DND-41 (cell line): ENCODE results near the gene AAGAB.

ENCODE experiments used
- ATAC-seq: fragments of 200-7000 bp; cut with Tn5 transposase; 3 replicates; pipeline ENCODE4 v1.9.1; 2021; ENCODE audit warnings: low read depth; ENCODE audit not compliant: insufficient read depth
- DNase-seq: peaks from one replicate; pipeline ENCODE4 v3.0.0-alpha.2; 2020
- H2AFZ ChIP-seq: 2 replicates; pipeline ENCODE4 v1.6.0; 2012; ENCODE audit warnings: low read depth, low read length
- H3K27ac ChIP-seq: 2 replicates; pipeline ENCODE4 v1.5.1; 2012; ENCODE audit warnings: low read length, inconsistent platforms
- H3K27me3 ChIP-seq: fragments of 200-600 bp; sonication (generic); 2 replicates; pipeline ENCODE4 v1.6.0; 2012; ENCODE audit warnings: low read length, mild to moderate bottlenecking, inconsistent platforms; ENCODE audit not compliant: insufficient read depth, poor library complexity
- H3K36me3 ChIP-seq: 2 replicates; pipeline ENCODE4 v1.5.1; 2012; ENCODE audit warnings: low read length, inconsistent platforms; ENCODE audit not compliant: insufficient read depth
- H3K4me1 ChIP-seq: 2 replicates; pipeline ENCODE4 v1.5.1; 2012; ENCODE audit warnings: mild to moderate bottlenecking, low read length; ENCODE audit not compliant: insufficient read depth
- H3K4me2 ChIP-seq: 2 replicates; pipeline ENCODE4 v1.6.0; 2012; ENCODE audit warnings: mild to moderate bottlenecking, moderate library complexity, low read length, inconsistent platforms; ENCODE audit not compliant: insufficient read depth
- H3K4me3 ChIP-seq, 2 experiments: fragments of 200-600 bp in 1 of 2; shearing (Covaris generic) in 1 of 2; 2 replicates each; pipeline ENCODE4 v1.5.1; 2012 to 2016; ENCODE audit warnings: inconsistent platforms in 2 of 2, low read length in 2 of 2, mild to moderate bottlenecking in 2 of 2, low read depth in 1 of 2, moderate library complexity in 1 of 2
- H3K79me2 ChIP-seq: 2 replicates; pipeline ENCODE4 v1.6.0; 2012; ENCODE audit warnings: low read length, inconsistent platforms; ENCODE audit not compliant: insufficient read depth
- H3K9ac ChIP-seq: 2 replicates; pipeline ENCODE4 v1.6.0; 2012; ENCODE audit warnings: low read depth, mild to moderate bottlenecking, inconsistent platforms, low read length, moderate library complexity
- H3K9me3 ChIP-seq: 2 replicates; pipeline ENCODE4 v1.5.1; 2012; ENCODE audit warnings: low read length, moderate library complexity, mild to moderate bottlenecking, inconsistent platforms; ENCODE audit not compliant: insufficient read depth, severe bottlenecking
- H4K20me1 ChIP-seq: 2 replicates; pipeline ENCODE4 v1.6.0; 2012; ENCODE audit warnings: low read length; ENCODE audit not compliant: insufficient read depth
- CTCF ChIP-seq: IDR thresholded peaks from 2 replicates; pipeline ENCODE4 v1.5.1; 2012; ENCODE audit warnings: borderline replicate concordance, low read length, moderate library complexity, mild to moderate bottlenecking; ENCODE audit not compliant: poor library complexity, severe bottlenecking; ENCODE audit errors: extremely low read depth
- EZH2 ChIP-seq: IDR thresholded peaks from 3 replicates; pipeline ENCODE4 v1.6.1; 2012; ENCODE audit warnings: borderline replicate concordance, low read depth, mild to moderate bottlenecking, moderate library complexity, low read length, inconsistent platforms; ENCODE audit not compliant: severe bottlenecking

Gene AAGAB

GRCh38 chr15:67232591-67232990 lies 21.9 kb downstream of the AAGAB start:
- Histone ChIP-seq H2AFZ (no peak overlapping the region), H3K4me2 (no peak overlapping the region), H3K9me3 (no peaks in the 10 kb centered on the region), H3K4me3 (no peak overlapping the region), H3K27ac (no peak overlapping the region), H4K20me1 (peaks cover 8% of the 10 kb centered on the region; the same call in 1 of the 2 replicates), H3K27me3 (no peaks in the 10 kb centered on the region), H3K36me3 (peaks cover 44% of the 10 kb centered on the region), H3K9ac (no peak overlapping the region), H3K79me2 (0 out of 2 replicates have a peak, but pooled peaks cover 2% of the 10 kb centered on the region), H3K4me1 (peaks cover 5% of the 10 kb centered on the region; the same call in 1 of the 2 replicates)
- no peak for TF ChIP-seq CTCF
- TF ChIP-seq EZH2, result no peak
- no peak for ATAC-seq
- DNase-seq, result no peak

- TF ChIP-seq EZH2 (no peak), CTCF (no peak)
- no peak for DNase-seq
- Histone ChIP-seq H3K27ac (no peak overlapping the region), H3K4me3 (no peak overlapping the region), H3K79me2 (no peaks in the 10 kb centered on the region), H3K4me2 (no peak overlapping the region), H3K36me3 (peaks cover 46% of the 10 kb centered on the region), H3K4me1 (peaks cover 5% of the 10 kb centered on the region; the same call in 1 of the 2 replicates), H2AFZ (no peak overlapping the region), H4K20me1 (no peaks in the 10 kb centered on the region), H3K9ac (no peak overlapping the region), H3K9me3 (no peaks in the 10 kb centered on the region), H3K27me3 (no peaks in the 10 kb centered on the region)
- ATAC-seq, result no peak
Measured at GRCh38 chr15:67230504-67230903, 24.0 kb downstream of the AAGAB start.

DNA sequence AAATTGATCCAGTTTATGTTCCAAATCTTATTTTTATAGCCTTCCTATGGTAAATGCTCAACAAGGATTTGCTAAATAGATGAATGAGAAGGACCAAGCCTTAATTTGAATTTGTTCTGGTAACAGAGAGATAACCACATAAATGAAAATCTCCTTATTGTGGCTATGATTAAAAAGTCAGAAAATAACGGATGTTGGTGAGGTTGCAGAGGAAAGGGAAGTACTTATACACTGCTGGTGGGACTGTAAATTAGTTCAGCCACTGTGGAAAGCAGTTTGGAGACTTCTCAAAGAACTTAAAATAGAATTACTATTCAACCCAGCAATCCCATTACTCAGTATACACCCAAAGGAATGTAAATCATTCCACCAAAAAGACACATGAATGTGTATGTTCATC lies 26.2 kb downstream of the AAGAB start:
- Histone ChIP-seq H3K9me3 (no peaks in the 10 kb centered on the region), H4K20me1 (no peaks in the 10 kb centered on the region), H3K79me2 (no peaks in the 10 kb centered on the region), H3K4me1 (peaks cover 5% of the 10 kb centered on the region; the same call in 1 of the 2 replicates), H3K4me2 (no peak overlapping the region), H3K4me3 (no peak overlapping the region), H3K36me3 (peaks cover 43% of the 10 kb centered on the region), H2AFZ (no peak overlapping the region), H3K9ac (no peak overlapping the region), H3K27ac (no peak overlapping the region), H3K27me3 (no peaks in the 10 kb centered on the region)
- TF ChIP-seq EZH2 (no peak), CTCF (no peak)
- DNase-seq (no peak), ATAC-seq (peak; percentile 47; the same call in 1 of the 3 replicates)
